OCI-LY3 (cell line): ENCODE results near the gene NFATC2IP.
"Not testable (repeated sequence)": the region's sequence is repeated elsewhere in the genome, so short reads cannot be mapped to it uniquely, and the experiment has no call there.

Experiments used
- H2AFZ ChIP-seq: fragments of 200-600, 300-600 bp; shearing (Covaris generic); 2 replicates; pipeline ENCODE4 v1.6.0; 2014; ENCODE audit warnings: antibody characterized with exemption, low read depth, low read length
- H3K27ac ChIP-seq: fragments of 200-600, 300-600 bp; sonication (generic); 2 replicates; pipeline ENCODE4 v1.5.1; 2014; ENCODE audit warnings: mild to moderate bottlenecking, low read length, moderate library complexity, mixed read lengths
- H3K27me3 ChIP-seq: fragments of 200-600, 300-600 bp; sonication (generic); 2 replicates; pipeline ENCODE4 v1.6.1; 2014; ENCODE audit warnings: low read depth, low read length, mixed read lengths
- H3K36me3 ChIP-seq: fragments of 200-600, 300-600 bp; sonication (generic); replicated peaks from 2 replicates; pipeline ENCODE3; 2014; ENCODE audit warnings: low read depth, low read length, mixed read lengths
- H3K4me1 ChIP-seq: fragments of 300-600, 200-600 bp; sonication (generic); 2 replicates; pipeline ENCODE4 v1.6.1; 2014; ENCODE audit warnings: low read length, mixed read lengths
- H3K4me2 ChIP-seq: fragments of 200-600, 300-600 bp; sonication (generic); 2 replicates; pipeline ENCODE4 v1.6.1; 2014; ENCODE audit warnings: low read length, mixed read lengths
- H3K4me3 ChIP-seq: fragments of 300-600, 200-600 bp; sonication (generic); 2 replicates; pipeline ENCODE4 v1.5.1; 2014; ENCODE audit warnings: antibody characterized with exemption, mild to moderate bottlenecking, low read length, moderate library complexity
- H3K79me2 ChIP-seq: fragments of 300-600, 200-600 bp; shearing (Covaris generic); 2 replicates; pipeline ENCODE4 v1.6.1; 2014; ENCODE audit warnings: mild to moderate bottlenecking, low read length, mixed read lengths
- H3K9ac ChIP-seq: fragments of 300-600, 200-600 bp; shearing (Covaris generic); 2 replicates; pipeline ENCODE4 v1.6.0; 2014; ENCODE audit warnings: mild to moderate bottlenecking, low read length, moderate library complexity
- H3K9me3 ChIP-seq: fragments of 200-600, 300-600 bp; shearing (Covaris generic); 2 replicates; pipeline ENCODE4 v1.6.1; 2014; ENCODE audit warnings: low read length, mixed read lengths; ENCODE audit not compliant: insufficient read depth
- H4K20me1 ChIP-seq: fragments of 200-600, 300-600 bp; sonication (generic); 2 replicates; pipeline ENCODE4 v1.6.1; 2016; ENCODE audit warnings: low read length, mixed read lengths; ENCODE audit not compliant: insufficient read depth
- CTCF ChIP-seq: fragments of 200-600, 300-600 bp; sonication (generic); IDR thresholded peaks from 2 replicates; pipeline ENCODE4 v1.5.1; 2014; ENCODE audit warnings: antibody characterized with exemption, low read length, low read depth
- EZH2phosphoT487 ChIP-seq: fragments of 200-600 bp; shearing (Covaris generic); IDR thresholded peaks from 2 replicates; pipeline ENCODE4 v1.6.1; 2018; ENCODE audit warnings: antibody characterized with exemption, mixed run types, low read depth

The NFATC2IP gene

GRCh38 chr16:28937222-28937876 is 13.4 kb upstream of the NFATC2IP start:
- no peak for TF ChIP-seq EZH2phosphoT487
- TF ChIP-seq CTCF: no peak
- no peak overlapping the region for H3K4me2 ChIP-seq
- no peaks in the 10 kb centered on the region for H4K20me1 ChIP-seq
- H3K79me2 ChIP-seq: no peaks in the 10 kb centered on the region
- H3K9me3 ChIP-seq: no peaks in the 10 kb centered on the region
- no peaks in the 10 kb centered on the region for H3K36me3 ChIP-seq
- H3K27ac ChIP-seq: no peak overlapping the region
- H3K9ac ChIP-seq: no peak overlapping the region
- H3K4me1 ChIP-seq: no peaks in the 10 kb centered on the region
- H3K27me3 ChIP-seq: no peaks in the 10 kb centered on the region
- no peak overlapping the region for H3K4me3 ChIP-seq
- no peak overlapping the region for H2AFZ ChIP-seq

- no peak overlapping the region for H3K4me2 ChIP-seq
- H4K20me1 ChIP-seq: no peaks in the 10 kb centered on the region
- H3K9me3 ChIP-seq: no peaks in the 10 kb centered on the region
- no peak overlapping the region for H3K9ac ChIP-seq
- H3K27me3 ChIP-seq: no peaks in the 10 kb centered on the region
- H3K36me3 ChIP-seq: no peaks in the 10 kb centered on the region
- no peaks in the 10 kb centered on the region for H3K4me1 ChIP-seq
- TF ChIP-seq EZH2phosphoT487: no peak
- TF ChIP-seq CTCF: no peak
- H3K79me2 ChIP-seq: no peaks in the 10 kb centered on the region
- H2AFZ ChIP-seq: no peak overlapping the region
- H3K27ac ChIP-seq: no peak overlapping the region
- H3K4me3 ChIP-seq: no peak overlapping the region
These were observed 12.0 kb upstream of the NFATC2IP start for GRCh38 chr16:28938721-28939120.

- not testable (repeated sequence) for H3K36me3 ChIP-seq, H3K4me3 ChIP-seq, H3K27ac ChIP-seq, H3K9ac ChIP-seq, H3K79me2 ChIP-seq, H3K9me3 ChIP-seq, H4K20me1 ChIP-seq, H3K4me2 ChIP-seq, H3K27me3 ChIP-seq, H2AFZ ChIP-seq, H3K4me1 ChIP-seq
These were observed 10.9 kb upstream of the NFATC2IP start for GRCh38 chr16:28939825-28940224.

- Histone ChIP-seq H3K9me3 (no peaks in the 10 kb centered on the region), H3K79me2 (no peaks in the 10 kb centered on the region), H4K20me1 (no peaks in the 10 kb centered on the region), H3K4me3 (no peak overlapping the region), H3K36me3 (no peaks in the 10 kb centered on the region), H2AFZ (no peak overlapping the region), H3K27me3 (0 out of 2 replicates have a peak, but pooled peaks cover 4% of the 10 kb centered on the region), H3K27ac (no peak overlapping the region), H3K9ac (no peak overlapping the region), H3K4me1 (peaks cover 14% of the 10 kb centered on the region; the same call in 1 of the 2 replicates), H3K4me2 (no peak overlapping the region)
- no peak for TF ChIP-seq CTCF
- no peak for TF ChIP-seq EZH2phosphoT487
These were observed 7.5 kb upstream of the NFATC2IP start for GRCh38 chr16:28943281-28943680.
